Skin of body (tissue), 2 donors: ENCODE results near the gene ANKZF1. TPM values are rescaled to one million over a fixed set of nuclear protein-coding genes. Genes with fewer than 3 reads are reported as not detected.
A peak's percentile ranks its signal among the peaks of the same experiment; 100 is the strongest.

ENCODE experiments used
- DNase-seq: peaks from one replicate; lab custom pipeline; 2025; lab: John Stamatoyannopoulos, UW
- total RNA-seq: library from RNA; depleted of rRNA; stranded (reverse); fragments of >200 nt; gene quantifications from one replicate; pipeline ENCODE4 v1.2.3, GENCODE V29; 2014

Gene ANKZF1
- total RNA-seq, 1 donor from 2014 or later: 41.6 TPM

DNA sequence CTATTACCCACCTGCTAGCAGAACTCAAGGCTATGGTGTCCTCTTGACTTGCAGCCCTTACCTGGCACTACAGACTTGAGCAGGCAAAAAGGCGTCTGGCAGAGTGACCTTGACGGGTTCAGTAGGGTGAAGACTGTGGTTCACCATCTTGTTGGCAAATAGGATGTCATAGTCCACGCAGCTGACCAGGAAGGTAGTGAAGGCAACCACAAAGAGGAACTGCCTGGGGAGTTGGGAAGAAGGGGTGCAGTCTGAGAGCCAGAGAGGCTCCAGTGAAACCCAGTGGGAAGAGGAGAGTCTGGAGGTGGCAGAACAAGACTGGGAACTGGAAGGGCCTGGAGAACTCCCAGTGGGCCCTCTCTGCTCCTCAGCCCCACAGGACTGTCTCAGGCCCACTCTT lies 4.3 kb upstream of the ANKZF1 start:
- DNase-seq: no peak

DNA sequence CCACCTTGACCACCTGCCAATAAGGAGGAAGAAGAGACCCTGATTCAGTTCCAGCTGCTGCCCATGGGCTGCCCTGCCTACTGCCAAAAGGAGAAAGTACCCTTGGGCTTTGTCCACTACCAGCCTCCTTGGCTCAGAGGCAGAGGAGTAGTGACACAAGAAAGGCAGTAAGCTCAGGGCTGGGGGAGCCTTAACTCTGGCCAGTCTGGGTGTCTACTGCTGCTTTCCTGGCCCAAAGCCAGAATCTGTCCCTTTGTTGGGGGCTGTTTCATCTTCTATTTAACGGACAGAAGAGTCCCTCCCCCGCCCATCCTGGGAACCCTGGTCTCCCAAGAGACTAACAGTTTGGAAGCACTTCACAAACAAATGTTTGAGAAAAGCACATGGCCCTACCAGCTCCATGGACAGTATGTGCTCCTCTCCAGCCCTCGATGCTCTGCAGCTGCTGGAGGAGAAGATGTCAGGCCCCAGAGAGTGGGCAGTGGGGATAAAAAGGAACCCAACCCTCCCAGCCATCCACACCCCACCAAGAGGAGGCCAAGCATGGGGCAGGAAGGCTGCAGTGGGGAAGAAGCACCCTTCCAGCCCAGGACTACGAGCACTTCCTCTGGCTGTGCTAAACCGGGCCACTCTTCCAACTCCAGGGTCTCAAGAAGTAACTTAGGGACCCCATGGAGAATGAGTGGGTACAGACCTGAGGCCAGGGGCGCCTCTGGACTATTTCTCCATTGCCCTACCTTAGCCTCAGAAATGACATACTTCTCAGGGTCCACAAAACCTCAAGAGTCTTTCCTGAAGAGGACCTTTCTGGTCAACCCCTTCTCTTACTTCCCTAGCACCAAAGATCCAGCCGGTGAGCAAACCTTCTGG lies 1.3 kb upstream of the ANKZF1 start:
- no peak for DNase-seq

DNA sequence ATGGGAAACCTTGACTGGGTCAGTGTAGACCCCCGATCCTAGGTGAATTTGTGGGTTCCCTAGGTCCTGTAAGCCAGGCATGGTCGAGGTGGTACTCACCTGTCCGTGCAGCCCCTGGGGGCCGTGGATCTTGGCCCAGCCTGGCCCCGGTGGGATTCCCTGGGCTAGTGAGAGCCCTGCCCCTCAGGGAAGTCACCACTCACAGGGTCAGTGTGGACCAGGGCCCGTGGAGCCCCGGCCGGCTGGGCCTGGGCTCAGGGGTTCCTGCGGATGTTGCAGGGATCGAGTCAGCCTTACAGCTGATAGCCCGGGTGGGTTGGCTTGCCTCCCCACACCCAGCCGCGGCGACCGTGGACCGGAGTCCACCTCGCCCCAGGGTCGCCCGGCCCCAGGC lies 698 bp upstream of the ANKZF1 start:
- no peak for DNase-seq

DNA sequence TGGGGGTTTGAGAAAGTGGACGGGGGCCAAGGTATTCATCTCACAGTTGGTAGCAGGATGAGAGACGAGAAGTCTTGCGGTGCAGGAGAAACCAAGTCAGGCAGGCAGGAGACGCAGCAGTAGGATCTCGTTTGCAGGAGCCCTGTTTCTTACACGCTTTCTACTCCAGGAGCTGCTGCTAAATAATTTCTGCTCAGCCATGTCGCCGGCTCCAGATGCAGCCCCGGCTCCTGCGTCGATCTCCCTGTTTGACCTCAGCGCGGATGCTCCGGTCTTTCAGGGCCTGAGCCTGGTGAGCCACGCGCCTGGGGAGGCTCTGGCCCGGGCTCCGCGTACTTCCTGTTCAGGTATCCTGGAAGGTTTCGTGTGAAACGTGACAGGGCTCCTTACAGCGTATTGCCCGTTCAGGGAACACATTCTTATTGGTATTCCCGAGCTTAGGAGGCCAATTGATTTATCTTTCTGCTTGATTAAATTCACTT lies 494 bp downstream of the ANKZF1 start:
- no peak for DNase-seq

DNA sequence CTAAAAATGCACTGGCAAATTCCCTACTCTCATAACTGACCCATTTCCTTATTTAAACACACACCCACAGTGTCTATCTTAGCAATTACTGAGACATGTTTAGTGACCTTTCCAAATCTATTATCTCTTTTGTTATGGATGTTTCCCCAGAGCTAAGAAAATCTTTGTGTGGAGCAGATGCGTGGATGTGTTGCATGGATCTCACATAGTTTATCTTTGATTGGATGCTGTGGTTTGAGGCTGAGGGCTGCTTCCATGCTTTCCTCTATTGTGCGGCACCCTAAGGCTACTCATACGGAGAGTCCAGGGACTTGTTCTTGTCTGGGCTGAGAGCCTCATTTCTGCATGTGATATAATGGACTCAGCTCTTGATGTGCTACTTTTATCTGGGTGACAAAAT lies 4.7 kb downstream of the ANKZF1 start:
- no peak for DNase-seq

DNA sequence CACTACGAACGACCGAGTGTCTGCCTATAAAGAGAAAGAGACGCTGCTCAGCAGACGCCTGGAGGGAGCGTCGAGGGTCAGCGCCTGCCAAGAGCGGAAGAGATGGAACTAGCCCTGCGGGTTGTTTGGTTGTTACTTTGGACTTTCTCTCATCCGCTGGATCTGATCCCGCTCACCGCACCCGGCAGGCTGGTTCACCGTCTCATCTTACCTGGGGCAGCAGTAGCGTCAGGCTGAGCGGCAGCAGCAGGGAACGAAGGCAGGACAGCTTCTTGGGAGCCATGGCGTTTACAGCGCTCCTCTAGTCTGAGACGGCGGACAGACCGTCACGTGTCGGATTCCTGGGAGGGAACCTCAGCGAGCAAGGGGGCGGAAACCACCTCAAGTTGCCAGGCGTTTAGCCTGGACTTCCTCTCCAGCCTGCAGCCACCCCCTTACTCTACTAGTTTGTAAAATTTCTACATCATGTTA lies 13.7 kb downstream of the ANKZF1 start:
- DNase-seq: no peak

DNA sequence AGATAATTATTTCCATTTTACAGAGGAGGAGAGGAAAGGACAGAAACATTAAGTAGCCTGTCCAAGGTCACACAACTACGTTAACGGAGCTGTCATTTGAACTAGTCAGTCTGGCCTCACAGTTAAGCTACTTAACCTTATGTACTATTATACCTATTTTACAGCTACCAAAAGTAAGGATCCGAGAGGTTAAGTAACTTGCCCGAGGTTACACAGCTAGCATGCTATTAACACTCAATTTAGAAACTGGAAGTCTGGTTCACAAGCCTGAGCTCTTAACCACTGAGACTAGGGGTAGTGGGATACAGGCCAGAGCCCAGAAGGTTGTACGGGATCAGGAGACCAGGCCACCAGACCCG lies 15.2 kb downstream of the ANKZF1 start:
- no peak for DNase-seq

DNA sequence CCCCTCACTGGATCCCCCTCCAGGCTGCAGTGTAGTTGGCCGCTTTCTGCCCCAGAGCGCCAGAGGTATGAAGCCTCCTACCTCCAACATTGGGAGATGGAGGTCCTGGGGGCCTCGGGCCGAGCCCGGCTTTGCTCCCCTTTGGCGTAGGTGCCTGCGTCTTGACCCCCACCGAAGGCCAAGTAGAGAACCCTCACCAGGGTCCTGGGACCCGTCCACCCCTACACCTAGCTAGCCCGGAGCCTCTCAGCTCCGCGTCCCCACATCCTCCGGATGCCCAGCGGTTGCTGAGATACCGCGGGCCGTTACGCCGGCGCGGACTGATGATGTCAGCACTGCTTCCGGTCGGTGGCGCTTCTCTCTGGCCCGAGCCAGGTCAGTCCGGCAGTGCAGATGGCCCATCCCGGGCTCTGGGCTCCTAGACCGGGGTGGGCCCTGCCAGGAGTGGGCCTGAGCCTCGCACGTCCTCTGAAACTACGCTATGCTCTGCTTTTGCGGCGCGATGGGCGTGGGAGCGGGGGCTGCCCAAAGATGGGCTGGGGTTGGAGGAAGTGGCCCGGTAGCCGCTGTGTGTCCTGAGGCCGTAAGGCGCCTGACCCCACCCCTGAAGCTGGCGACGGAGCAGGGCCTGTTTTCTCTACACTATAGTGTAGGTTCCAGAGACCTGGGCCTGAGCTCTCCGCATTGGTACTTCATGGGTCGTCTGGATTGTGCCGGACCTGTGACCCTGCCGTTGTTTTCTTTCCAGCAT lies 15.7 kb downstream of the ANKZF1 start, which contains the start of the genes GLB1L and STK16:
Gene GLB1L, minus strand, starts transcription at position 297 of the 751 bp plus-strand sequence. CDS start 1,871 bp downstream, outside the sequence.
Gene STK16, plus strand, starts transcription at position 332 of the 751 bp plus-strand sequence. CDS start 521 bp downstream, outside the sequence.
- DNase-seq: peak; percentile 87

DNA sequence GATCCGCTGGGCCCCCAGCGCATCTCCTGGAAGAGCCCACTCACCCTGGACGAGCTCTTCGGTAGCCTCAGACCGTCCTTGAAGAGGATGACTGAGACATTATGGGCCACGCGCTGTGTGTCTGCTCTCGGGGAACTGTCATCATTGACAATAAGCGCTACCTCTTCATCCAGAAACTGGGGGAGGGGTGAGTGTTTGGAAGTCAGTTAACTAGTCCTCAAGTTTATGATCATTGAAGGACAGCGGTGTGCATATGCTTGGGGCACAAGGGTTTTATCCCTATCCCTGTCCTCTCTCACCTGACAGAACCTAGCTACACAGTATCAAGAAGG lies 16.3 kb downstream of the ANKZF1 start:
- DNase-seq: no peak

DNA sequence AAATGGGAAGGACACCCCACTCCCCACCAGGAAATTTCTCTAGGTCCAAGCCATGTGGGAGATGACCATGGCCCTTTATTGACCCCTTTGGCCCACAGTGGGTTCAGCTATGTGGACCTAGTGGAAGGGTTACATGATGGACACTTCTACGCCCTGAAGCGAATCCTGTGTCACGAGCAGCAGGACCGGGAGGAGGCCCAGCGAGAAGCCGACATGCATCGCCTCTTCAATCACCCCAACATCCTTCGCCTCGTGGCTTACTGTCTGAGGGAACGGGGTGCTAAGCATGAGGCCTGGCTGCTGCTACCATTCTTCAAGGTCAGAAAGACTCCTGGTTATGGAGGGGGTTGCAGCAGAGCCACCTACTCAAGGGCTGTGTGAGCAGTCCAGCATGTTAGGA lies 17.0 kb downstream of the ANKZF1 start:
- no peak for DNase-seq

DNA sequence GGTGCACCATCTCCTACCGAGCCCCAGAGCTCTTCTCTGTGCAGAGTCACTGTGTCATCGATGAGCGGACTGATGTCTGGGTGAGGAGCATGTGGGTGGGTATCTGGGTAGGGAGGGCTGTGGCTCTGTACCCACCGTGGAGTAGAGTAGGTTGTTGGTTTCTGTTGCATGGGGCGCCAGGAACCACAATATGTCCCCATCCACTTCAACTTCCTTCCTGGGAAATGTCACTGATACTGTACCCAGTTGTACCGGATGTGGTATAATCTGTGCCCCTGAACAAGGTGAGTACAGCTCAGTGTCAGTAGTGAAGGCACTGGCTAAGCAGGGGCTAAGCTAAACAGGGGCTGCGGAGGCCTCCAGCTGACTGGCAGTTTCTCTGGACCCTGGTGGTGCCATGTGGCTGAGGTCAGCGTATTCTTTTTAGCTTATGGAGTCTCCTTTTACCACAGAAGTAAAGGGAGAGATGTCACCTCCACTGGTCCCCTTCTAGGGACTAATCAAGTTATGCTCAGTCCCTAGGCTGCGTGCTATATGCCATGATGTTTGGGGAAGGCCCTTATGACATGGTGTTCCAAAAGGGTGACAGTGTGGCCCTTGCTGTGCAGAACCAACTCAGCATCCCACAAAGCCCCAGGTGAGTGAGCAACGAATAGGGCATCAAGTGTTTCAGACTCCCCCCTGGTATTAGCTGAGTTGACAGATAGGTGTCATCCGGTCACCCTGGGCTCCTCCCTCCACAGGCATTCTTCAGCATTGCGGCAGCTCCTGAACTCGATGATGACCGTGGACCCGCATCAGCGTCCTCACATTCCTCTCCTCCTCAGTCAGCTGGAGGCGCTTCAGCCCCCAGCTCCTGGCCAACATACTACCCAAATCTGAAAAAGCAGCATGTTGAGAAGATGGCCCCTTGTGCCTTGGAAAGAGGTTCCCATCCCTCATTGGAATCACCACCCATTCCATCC lies 18.4 kb downstream of the ANKZF1 start:
- DNase-seq: no peak

DNA sequence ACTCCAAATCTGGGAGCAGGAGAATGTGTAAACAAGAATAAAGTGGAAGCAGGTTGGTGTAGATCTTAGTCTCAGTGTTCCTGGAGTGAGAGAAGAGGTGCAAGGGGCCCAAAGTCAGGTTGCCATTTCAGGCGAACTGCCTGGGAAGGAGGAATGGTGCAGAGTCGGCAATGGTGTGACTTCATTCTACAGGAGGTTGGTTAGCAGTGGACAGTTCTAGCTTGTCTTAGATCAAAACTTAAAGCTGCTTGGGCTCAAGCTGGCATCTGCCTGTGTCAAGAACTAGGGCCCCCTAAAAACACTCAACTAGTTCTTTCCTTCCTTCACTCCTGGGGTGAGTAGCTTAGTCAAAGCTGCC lies 19.2 kb downstream of the ANKZF1 start:
- DNase-seq: no peak

DNA sequence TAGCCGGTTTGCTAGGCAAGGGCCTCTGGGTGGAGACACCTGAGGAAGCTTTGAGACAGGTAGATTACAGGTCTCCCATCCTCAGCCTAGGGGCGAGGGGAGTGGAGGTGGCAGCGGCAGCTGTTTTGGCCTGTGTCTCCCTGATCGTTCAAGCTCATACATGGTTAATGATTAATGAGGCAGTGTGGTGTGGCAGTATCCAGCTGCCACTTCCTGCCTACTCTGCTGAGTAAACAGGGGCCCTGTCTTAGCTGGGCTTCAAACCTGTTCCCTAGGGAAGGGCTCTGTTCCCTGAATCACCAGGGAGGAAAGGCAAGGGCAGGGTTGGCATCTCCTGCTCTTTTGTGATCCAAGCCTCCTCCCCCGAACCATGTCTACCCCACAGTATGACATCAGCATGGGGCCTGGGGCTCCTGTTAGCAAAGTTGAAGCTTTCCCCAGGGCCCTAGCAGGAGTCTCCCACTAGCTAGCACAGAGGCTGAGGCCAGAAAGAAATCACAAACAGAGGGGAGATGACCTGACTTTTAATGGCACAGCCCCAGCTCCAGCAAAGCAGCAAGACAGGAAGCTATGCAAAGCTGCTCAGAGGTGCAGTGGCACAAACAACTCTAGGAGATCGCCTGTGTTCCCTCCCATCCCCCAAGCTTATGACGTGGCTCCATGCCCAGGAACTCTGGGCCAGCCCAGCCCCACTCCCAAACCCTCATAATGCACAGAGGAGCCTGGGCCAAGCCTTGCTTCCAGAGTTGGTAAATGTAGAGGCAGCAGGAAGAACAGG lies 19.8 kb downstream of the ANKZF1 start:
- DNase-seq: peak; percentile 48

DNA sequence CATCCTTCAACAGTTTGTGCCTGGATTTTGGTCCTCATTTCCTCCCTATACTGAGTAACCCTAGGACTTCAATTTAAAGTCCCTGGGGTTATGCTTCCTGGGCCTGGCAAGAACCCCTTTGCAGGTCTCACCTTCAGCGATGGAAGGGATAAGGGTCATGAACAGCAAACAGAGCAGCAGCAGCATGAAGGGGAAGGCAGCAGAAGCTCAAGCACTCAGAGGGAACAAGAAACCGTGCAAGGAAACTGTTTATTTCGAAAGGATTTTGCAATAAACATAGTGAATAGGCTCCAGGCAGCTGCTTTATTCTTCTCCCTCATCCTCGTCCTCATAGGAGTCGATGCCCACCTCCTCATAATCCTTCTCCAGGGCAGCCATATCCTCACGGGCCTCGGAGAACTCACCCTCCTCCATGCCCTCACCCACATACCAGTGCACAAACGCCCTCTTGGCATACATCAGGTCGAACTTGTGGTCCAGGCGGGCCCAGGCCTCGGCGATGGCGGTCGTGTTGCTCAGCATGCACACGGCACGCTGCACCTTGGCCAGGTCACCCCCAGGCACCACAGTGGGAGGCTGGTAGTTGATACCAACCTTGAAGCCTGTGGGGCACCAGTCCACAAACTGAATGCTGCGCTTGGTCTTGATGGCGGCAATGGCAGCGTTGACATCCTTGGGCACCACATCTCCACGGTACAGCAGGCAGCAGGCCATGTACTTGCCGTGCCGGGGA lies 20.6 kb downstream of the ANKZF1 start:
- DNase-seq: no peak

DNA sequence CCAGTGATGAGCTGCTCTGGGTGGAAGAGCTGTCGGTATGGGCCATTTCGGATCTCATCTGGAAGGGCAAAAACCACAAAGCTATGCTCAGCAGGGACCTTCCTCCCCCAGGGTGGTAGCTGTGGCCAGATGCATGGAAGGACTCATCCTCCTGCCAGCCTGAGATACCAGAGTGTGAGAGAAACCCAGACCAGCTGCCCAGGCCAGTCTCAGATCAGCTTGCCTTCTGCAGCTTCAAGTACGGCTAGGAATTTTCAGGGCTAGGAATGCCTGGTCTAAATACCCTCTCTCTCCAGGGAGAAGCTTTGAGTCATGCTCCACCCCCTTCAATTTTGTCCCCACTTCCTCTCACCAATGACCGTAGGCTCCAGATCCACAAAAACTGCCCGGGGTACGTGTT lies 22.1 kb downstream of the ANKZF1 start:
- no peak for DNase-seq

DNA sequence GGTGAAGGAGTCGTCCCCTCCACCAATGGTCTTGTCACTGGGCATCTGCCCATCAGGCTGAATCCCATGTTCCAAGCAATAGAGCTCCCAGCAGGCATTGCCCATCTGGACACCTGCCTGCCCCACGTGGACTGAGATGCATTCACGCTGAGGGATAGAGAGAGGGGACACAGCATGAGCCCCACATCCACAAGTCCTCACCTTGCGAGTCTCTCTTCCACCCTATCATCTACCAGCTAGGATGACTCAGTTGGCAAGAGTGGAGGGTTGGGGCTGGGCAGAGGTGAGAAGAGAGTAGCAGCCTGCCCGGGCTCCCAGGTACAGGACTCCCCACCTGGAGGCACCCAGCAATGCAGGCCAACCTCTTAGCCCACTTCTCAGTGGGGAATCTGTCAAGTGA lies 22.5 kb downstream of the ANKZF1 start:
- DNase-seq: no peak

DNA sequence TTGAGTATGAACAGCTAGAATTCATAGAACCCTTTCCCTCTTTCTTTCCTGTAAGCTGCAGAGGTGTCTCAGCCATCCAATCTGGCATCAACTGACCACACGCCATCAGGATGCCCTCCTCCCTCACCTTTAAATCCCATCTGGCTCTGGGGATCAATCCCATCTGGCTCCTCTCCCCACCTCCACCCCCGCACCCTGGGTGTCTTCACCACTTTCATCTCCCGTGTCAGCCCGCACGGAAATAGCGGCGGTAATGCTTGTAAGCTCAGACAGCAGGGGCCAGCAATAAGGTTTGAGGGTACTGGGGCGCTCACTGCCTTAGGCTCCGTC lies 22.9 kb downstream of the ANKZF1 start:
- DNase-seq: no peak

DNA sequence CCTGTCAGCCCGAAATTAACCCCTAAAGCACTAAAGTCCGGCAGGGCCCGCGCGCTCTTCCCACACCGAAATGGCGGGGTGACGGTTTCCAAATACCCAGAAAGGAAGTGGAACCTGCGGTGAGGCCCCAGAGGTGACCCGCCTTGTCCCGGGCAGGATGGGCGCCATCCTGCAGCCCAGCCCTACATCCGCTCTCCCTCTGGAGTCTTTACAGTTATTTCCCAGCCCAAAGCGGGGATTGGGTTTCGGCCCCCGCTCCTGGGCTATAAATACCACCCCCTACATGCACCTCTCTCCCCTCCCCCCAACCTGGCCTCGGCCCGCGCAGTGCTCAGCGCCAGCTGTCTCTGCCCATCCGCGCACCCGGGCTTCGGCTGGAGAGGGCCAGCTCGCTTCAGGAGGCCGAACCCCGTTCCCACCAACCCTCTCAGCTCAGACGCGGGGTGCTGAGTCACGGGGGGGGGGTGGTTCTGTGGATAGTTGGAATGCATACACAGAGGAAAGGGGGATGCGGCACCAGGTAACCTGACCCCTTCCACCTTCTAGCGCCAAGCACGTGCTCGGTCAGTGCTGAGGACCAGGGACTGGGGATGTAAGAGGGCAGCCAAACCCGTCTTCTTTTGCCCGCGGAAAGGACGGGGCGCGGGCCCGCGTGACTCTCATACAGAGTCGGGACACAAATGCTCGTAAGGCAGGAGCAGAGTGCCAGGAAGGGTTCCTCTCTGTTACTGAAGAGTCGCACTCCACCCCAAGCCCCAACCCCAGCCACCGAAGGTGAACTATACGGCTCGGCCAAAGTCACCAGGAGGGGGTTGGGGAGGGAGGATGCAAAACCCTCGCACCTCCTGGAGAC lies 23.5 kb downstream of the ANKZF1 start, which contains the start of gene TUBA4B:
Gene TUBA4B, plus strand, starts transcription at position 344 of the 853 bp plus-strand sequence. Its CDS starts 165 bp downstream, at position 509.
- DNase-seq: no peak
